ENCODE data around the gene BTBD7. TPM values are rescaled to one million over a fixed set of nuclear protein-coding genes. Genes with fewer than 3 reads are reported as not detected.

Gene BTBD7
- total and polyA plus RNA-seq, 9 of the 15 experiments (the other 6 are each of a cell fraction or from before 2014, with no cell fraction given): 2.5 to 12.9 (median 6.2) TPM

DNA sequence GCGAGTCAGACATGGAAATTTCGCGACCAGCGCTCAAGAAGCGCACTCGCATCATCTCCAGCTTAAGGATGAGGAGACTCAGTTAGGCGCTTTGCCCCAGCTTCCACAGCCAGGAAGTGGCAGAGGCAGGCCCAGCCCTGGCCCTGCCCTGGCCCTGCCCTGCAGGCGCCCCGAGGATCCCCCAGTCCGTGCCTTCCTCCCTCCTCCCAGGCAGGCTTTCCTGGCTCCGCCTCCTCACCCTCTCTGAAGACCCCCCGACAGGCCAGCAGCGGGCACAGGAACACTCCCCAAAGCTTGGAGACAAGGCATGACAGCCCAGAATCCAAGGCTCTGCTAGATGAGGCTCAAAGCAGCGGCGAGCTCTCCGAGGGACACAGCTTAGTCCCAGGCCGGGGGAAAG lies 100.7 kb downstream of the BTBD7 start (continued):
- TF ChIP-seq MAZ (CRISPR knock-in tag; conservative IDR thresholded peaks at IDR 0.05 in 1 of 2, IDR thresholded peaks at IDR 0.05 in 1 of 2) (no peak), CEBPG (CRISPR knock-in tag; IDR thresholded peaks at IDR 0.05) (no peak), CEBPG (tag; conservative IDR thresholded peaks at IDR 0.05 in 1 of 2, IDR thresholded peaks at IDR 0.05 in 1 of 2) (no peak)

DNA sequence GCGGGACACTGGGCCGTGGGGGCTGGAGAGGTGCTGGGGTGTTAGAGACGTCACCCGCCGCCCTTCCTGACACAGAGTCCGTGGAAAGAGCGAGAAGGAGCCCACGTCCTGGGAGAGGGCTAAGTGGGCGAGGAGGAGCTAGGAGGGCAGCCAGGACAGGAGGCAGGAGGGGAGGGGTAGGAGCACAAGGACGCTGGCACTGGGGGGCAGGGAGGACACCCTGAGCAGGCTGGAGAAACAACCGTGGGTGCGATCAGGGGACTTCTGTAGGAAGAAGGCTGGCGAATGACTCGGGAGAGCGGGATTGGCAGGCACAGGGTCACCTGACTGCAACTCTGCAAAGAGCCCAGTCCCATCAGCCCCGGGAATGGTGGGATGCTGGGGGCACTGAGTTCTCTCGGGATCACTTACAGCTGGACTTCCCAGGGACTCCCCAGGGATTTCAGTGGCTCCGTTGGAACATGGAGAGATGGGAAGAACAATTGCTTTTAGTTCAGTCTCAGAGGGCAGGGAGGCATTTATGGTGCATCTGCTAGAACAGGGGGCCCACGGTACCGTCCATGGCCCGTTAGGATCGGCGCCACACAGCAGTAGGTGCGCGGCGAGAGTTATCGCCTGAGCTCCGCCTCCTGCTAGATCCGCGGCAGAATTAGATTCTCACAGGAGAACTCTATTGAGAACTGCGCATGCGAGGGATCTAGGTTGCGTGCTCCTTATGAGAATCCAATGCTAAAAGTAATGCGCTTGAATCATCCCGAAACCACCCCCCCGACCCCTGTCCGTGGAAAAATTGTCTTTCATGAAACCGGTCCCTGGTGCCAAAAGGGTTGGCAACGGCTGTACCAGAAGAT lies 101.5 kb downstream of the BTBD7 start:
- POLR2A ChIA-PET: interaction anchor here (0.7 kb wide), 1 partner anchor 47 kb away, joined by 3 read pairs; the partner anchor contains the start of genes LYSET and MOAP1

More for the DNA sequence above, 101.5 kb downstream of the BTBD7 start:
- Histone ChIP-seq H3K4me1 (replicated peaks in 1 of 2; ENCODE audit: control insufficient read depth in 2 of 2, insufficient read depth in 2 of 2, low read length in 2 of 2) (peaks cover 0 to 4% of the 10 kb centered on the region in 2 experiments; a peak in 1 of 5 replicates), H2AFZ (ENCODE audit: low read depth, low read length) (no peak overlapping the region), H3K27ac (ENCODE audit: extremely low read depth, low read depth, low read length) (no peak overlapping the region), H3K9me1 (ENCODE audit: control insufficient read depth, insufficient read depth, low read length) (no peaks in the 10 kb centered on the region), H3K79me2 (ENCODE audit: control insufficient read depth, insufficient read depth, low read length) (no peaks in the 10 kb centered on the region), H4K20me1 (replicated peaks; ENCODE audit: control insufficient read depth, insufficient read depth, low read length) (no peaks in the 10 kb centered on the region), H3K36me3 (ENCODE audit: control insufficient read depth, insufficient read depth, low read length) (peaks cover 22% of the 10 kb centered on the region; the same call in 2 of the 3 replicates), H3K4me2 (ENCODE audit: insufficient read depth, low read length) (no peak overlapping the region), H3K4me3 (no peak overlapping the region), H3K27me3 (ENCODE audit: control insufficient read depth in 2 of 2, insufficient read depth in 2 of 2, low read length in 2 of 2) (0 out of 5 replicates have a peak, but pooled peaks cover 0 to 4% of the 10 kb centered on the region in 2 experiments), H3K9me3 (replicated peaks; ENCODE audit: control insufficient read depth, insufficient read depth, low read depth, low read length) (no peaks in the 10 kb centered on the region), H3K9ac (ENCODE audit: insufficient read depth in 1 of 2, low read depth in 2 of 2, low read length in 2 of 2) (no peak overlapping the region; a peak in 1 of 4 replicates)
- DNase-seq (ENCODE audit: extremely low read depth in 1 of 4, low spot score in 3 of 4) (no peak), FAIRE-seq (no peak), ATAC-seq (no peak)
- WGBS (ENCODE audit: insufficient coverage, low coverage, missing lambda C conversion rate): 47% methylated on average over 26 of the region's 39 CpGs
- TF ChIP-seq NRF1 (conservative IDR thresholded peaks at IDR 0.05 in 1 of 2, IDR thresholded peaks at IDR 0.05 in 1 of 2): 0 out of 4 replicates have a peak, but pooled peaks have one; percentile 22 to 27
- no peak for TF ChIP-seq PTBP1 (IDR thresholded peaks at IDR 0.05; ENCODE audit: low read depth, low read length)
- no peak for TF ChIP-seq PHB2 (IDR thresholded peaks at IDR 0.05; ENCODE audit: low read depth)
- no peak for TF ChIP-seq NR4A1 (CRISPR knock-in tag; IDR thresholded peaks at IDR 0.05)
- TF ChIP-seq NR4A1 (tag; IDR thresholded peaks at IDR 0.05): no peak
- no peak for TF ChIP-seq RUNX1 (IDR thresholded peaks at IDR 0.05; ENCODE audit: low read depth)
- CTCF ChIA-PET (ENCODE audit: low intra/inter-chr PET ratio): no interaction called here
- BruUV-seq (replicated peaks): no TSS peak
- intact Hi-C loops (cut with micrococcal nuclease) (loop anchor here (5.0 to 10.0 kb wide), 2 partner anchors 243 to 386 kb away; no protein-coding TSS in a partner anchor), in situ Hi-C loops (cut with MboI) (no loop called here)

Data from K562 (cell line).